ENCODE measurements around the gene SRRM2.

The SRRM2 gene

GRCh38 chr16:2777231-2777902, 24.9 kb downstream of the SRRM2 start, which contains the start of gene ELOB:
Gene ELOB, minus strand, starts transcription at chr16:2777280. Its CDS starts 41 bp downstream, at chr16:2777239.
- peaks cover 4% of the 10 kb centered on the region; the same call in 1 of the 2 replicates for H3K36me3 ChIP-seq (ENCODE audit: insufficient read depth, low read length)
- no peaks in the 10 kb centered on the region for H4K20me1 ChIP-seq (ENCODE audit: insufficient read depth, low read length, poor library complexity, severe bottlenecking)
- H3K4me1 ChIP-seq (ENCODE audit: insufficient read depth, low read length, poor library complexity, severe bottlenecking) = peaks cover 10% of the 10 kb centered on the region
- H3F3A ChIP-seq (ENCODE audit: low read depth) = no peaks in the 10 kb centered on the region
- TF ChIP-seq CTCF (conservative IDR thresholded peaks at IDR 0.05; ENCODE audit: low read length) = no peak
- TF ChIP-seq EZH2phosphoT487 (IDR thresholded peaks at IDR 0.05; ENCODE audit: borderline replicate concordance) = no peak
- peak within 1 kb of the TSS; percentile 19; the same call in 1 of the 2 replicates for H2AFZ ChIP-seq (ENCODE audit: low read length)
- H3K9me3 ChIP-seq (ENCODE audit: insufficient read depth, low read depth, low read length) = no peaks in the 10 kb centered on the region
- H3K79me2 ChIP-seq (ENCODE audit: insufficient read depth, low read length) = peaks cover 28% of the 10 kb centered on the region
- peak within 1 kb of the TSS; percentile 98 for H3K9ac ChIP-seq (ENCODE audit: low read depth, low read length, poor library complexity, severe bottlenecking)
- peak within 1 kb of the TSS; percentile 93 for H3K4me3 ChIP-seq (ENCODE audit: low read length, poor library complexity, severe bottlenecking)
- H3K9me2 ChIP-seq (replicated peaks; ENCODE audit: low read depth, low read length) = no peaks in the 10 kb centered on the region
- peak within 1 kb of the TSS; percentile 90 for H3K4me2 ChIP-seq (ENCODE audit: low read depth, low read length, poor library complexity, severe bottlenecking)
- no peaks in the 10 kb centered on the region for H3K27me3 ChIP-seq (ENCODE audit: insufficient read depth, low read length, poor library complexity, severe bottlenecking)

DNA sequence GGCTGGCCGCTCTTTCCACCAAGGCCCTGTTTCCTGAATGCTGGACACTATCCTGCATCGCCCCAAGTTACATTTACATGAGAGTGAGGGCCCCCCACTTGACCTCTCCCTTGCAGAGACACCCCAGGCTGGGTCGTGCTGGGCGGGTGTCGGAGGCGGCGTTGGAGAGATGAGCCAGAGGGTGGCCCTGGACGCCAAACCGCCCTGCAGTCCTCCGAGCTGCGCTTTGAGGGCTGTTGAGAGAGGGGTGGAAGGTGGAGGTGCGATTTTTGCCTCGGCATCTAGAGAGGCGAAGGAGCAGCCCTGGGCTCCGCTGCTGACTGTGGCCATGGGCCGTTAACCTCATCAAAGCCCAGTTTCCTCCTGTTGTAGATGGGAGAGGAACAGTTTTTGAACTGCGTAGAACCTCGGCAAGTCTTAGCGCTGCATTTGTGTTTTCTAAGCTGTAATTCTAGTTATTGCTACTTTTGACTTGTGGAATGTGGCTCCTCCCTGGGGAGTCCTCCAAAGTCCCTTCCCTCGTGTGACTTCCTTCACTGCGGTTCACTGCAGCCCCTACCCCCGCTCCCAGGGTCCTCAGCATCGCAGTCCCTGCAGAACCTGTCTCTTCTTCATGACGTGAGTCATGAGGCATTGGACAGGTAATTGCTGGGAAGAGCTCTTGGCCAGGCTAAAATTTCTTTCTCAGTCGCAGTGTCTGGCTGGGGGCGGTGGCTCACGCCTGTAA, 25.6 kb downstream of the SRRM2 start:
- Histone ChIP-seq H3K4me3 (ENCODE audit: low read length, poor library complexity, severe bottlenecking) (peak overlapping the region; percentile 93), H3K79me2 (ENCODE audit: insufficient read depth, low read length) (peaks cover 28% of the 10 kb centered on the region), H4K20me1 (ENCODE audit: insufficient read depth, low read length, poor library complexity, severe bottlenecking) (no peaks in the 10 kb centered on the region), H3K27me3 (ENCODE audit: insufficient read depth, low read length, poor library complexity, severe bottlenecking) (no peaks in the 10 kb centered on the region), H3F3A (ENCODE audit: low read depth) (no peaks in the 10 kb centered on the region), H3K9ac (ENCODE audit: low read depth, low read length, poor library complexity, severe bottlenecking) (peak overlapping the region; percentile 98), H3K9me2 (replicated peaks; ENCODE audit: low read depth, low read length) (no peaks in the 10 kb centered on the region), H2AFZ (ENCODE audit: low read length) (no peak overlapping the region), H3K4me1 (ENCODE audit: insufficient read depth, low read length, poor library complexity, severe bottlenecking) (peaks cover 10% of the 10 kb centered on the region), H3K4me2 (ENCODE audit: low read depth, low read length, poor library complexity, severe bottlenecking) (peak overlapping the region; percentile 86), H3K36me3 (ENCODE audit: insufficient read depth, low read length) (peaks cover 4% of the 10 kb centered on the region; the same call in 1 of the 2 replicates), H3K9me3 (ENCODE audit: insufficient read depth, low read depth, low read length) (no peaks in the 10 kb centered on the region)
- TF ChIP-seq EZH2phosphoT487 (IDR thresholded peaks at IDR 0.05; ENCODE audit: borderline replicate concordance) (no peak), CTCF (conservative IDR thresholded peaks at IDR 0.05; ENCODE audit: low read length) (no peak)

GRCh38 chr16:2778630-2778958, 26.2 kb downstream of the SRRM2 start:
- Histone ChIP-seq H3K4me1 (ENCODE audit: insufficient read depth, low read length, poor library complexity, severe bottlenecking) (peaks cover 10% of the 10 kb centered on the region), H3K36me3 (ENCODE audit: insufficient read depth, low read length) (no peaks in the 10 kb centered on the region; the same call in 1 of the 2 replicates), H3K9me2 (replicated peaks; ENCODE audit: low read depth, low read length) (no peaks in the 10 kb centered on the region), H3K9me3 (ENCODE audit: insufficient read depth, low read depth, low read length) (no peaks in the 10 kb centered on the region), H3K27me3 (ENCODE audit: insufficient read depth, low read length, poor library complexity, severe bottlenecking) (no peaks in the 10 kb centered on the region), H3K4me3 (ENCODE audit: low read length, poor library complexity, severe bottlenecking) (peak overlapping the region; percentile 93), H3K9ac (ENCODE audit: low read depth, low read length, poor library complexity, severe bottlenecking) (peak overlapping the region; percentile 98), H4K20me1 (ENCODE audit: insufficient read depth, low read length, poor library complexity, severe bottlenecking) (no peaks in the 10 kb centered on the region), H2AFZ (ENCODE audit: low read length) (no peak overlapping the region), H3K4me2 (ENCODE audit: low read depth, low read length, poor library complexity, severe bottlenecking) (peak overlapping the region; percentile 86), H3F3A (ENCODE audit: low read depth) (no peaks in the 10 kb centered on the region), H3K79me2 (ENCODE audit: insufficient read depth, low read length) (peaks cover 28% of the 10 kb centered on the region)
- no peak for TF ChIP-seq CTCF (conservative IDR thresholded peaks at IDR 0.05; ENCODE audit: low read length)
- no peak for TF ChIP-seq EZH2phosphoT487 (IDR thresholded peaks at IDR 0.05; ENCODE audit: borderline replicate concordance)
